Measurements from ENCODE around the gene MORC2.

- TF ChIP-seq SUZ12 (IDR thresholded peaks at IDR 0.05; ENCODE audit: extremely low read depth, insufficient read depth, insufficient read length) (no peak), YY1 (IDR thresholded peaks at IDR 0.05; ENCODE audit: insufficient read depth, insufficient read length) (no peak), ZNF274 (IDR thresholded peaks at IDR 0.05; ENCODE audit: low read depth, low read length) (no peak)
These were observed 40.8 kb downstream of the MORC2 start for GRCh38 chr22:30927806-30928205.

Data from NT2/D1 (cell line).